H1 (cell line): ENCODE results near the gene GGCX. TPM values are rescaled to one million over a fixed set of nuclear protein-coding genes. Genes with fewer than 3 reads are reported as not detected.

Source experiments
- CTBP2 ChIP-seq: IDR thresholded peaks from 2 replicates; pipeline ENCODE4 v1.7.0; 2011; ENCODE audit warnings: borderline replicate concordance, mild to moderate bottlenecking, moderate library complexity, mixed read lengths, low read length; ENCODE audit not compliant: insufficient read depth, insufficient read length
- EP300 ChIP-seq, 2 experiments: IDR thresholded peaks; 1 replicate in 1 of 2; 2 replicates in 1 of 2; pipeline ENCODE4 v1.6.1; 2011 to 2012; ENCODE audit warnings: low read depth in 2 of 2, low read length in 2 of 2, mild to moderate bottlenecking in 2 of 2, borderline replicate concordance in 1 of 2, inconsistent platforms in 1 of 2, moderate library complexity in 1 of 2
- HDAC2 ChIP-seq, 2 experiments: fragments of 300-600 bp in 1 of 2; sonication (generic) in 1 of 2; IDR thresholded peaks; 2 replicates each; pipeline ENCODE4 v1.6.1; 2011 to 2012; ENCODE audit warnings: low read depth in 2 of 2, low read length in 2 of 2, mild to moderate bottlenecking in 2 of 2, moderate library complexity in 2 of 2, borderline replicate concordance in 1 of 2, inconsistent platforms in 1 of 2
- SP2 ChIP-seq: IDR thresholded peaks from 2 replicates; pipeline ENCODE4 v1.6.1; 2012; ENCODE audit warnings: mild to moderate bottlenecking, low read length, inconsistent platforms
- polyA plus RNA-seq, 7 experiments: library from polyadenylated mRNA; depleted of rRNA in 3 of 7; stranded (reverse) in 5 of 7; unstranded in 2 of 7; fragments of >200 nt in 5 of 7; fragments of 200-250 nt in 2 of 7; gene quantifications; 1 replicate in 5 of 7; 2 replicates in 1 of 7; 4 replicates in 1 of 7; pipeline versions ENCODE4 v1.2.1 to v1.2.3, GENCODE V29; 2011 to 2013; ENCODE audit warnings: missing spikeins in 2 of 7, mixed read lengths in 2 of 7
- total RNA-seq: library from RNA; stranded (reverse); fragmentation: NEBNext Ultra II Directional; extraction: Animal tissue kit (Norgen Biotek cat#: 25700); gene quantifications from 2 replicates; pipeline ENCODE4 v1.2.1, GENCODE V29; 2021

Gene GGCX
- total and polyA plus RNA-seq, 2 of the 8 experiments (the other 6 are each of a cell fraction or from before 2014, with no cell fraction given): 29.4 to 33.8 TPM

GRCh38 chr2:85537600-85538506 is 23.4 kb downstream of the GGCX start (continued):
- no peak for TF ChIP-seq HDAC2 (IDR thresholded peaks at IDR 0.05; ENCODE audit: borderline replicate concordance in 1 of 2, low read depth in 2 of 2, low read length in 2 of 2)
- TF ChIP-seq SP2: no peak
- TF ChIP-seq EP300 (IDR thresholded peaks at IDR 0.05; ENCODE audit: borderline replicate concordance in 1 of 2, low read depth in 2 of 2, low read length in 2 of 2): no peak
- TF ChIP-seq CTBP2: no peak
